Fibroblast of gingiva (primary cell): Measurements from ENCODE around the gene DDX3X.
"Not testable (repeated sequence)": the region's sequence is repeated elsewhere in the genome, so short reads cannot be mapped to it uniquely, and the experiment has no call there.

Source experiments
- DNase-seq: peaks from one replicate; pipeline ENCODE4 v3.0.0-alpha.2; 2011; ENCODE audit warnings: low read depth

The DDX3X gene

GRCh38 chrX:41373989-41374606, 40.1 kb downstream of the DDX3X start:
- DNase-seq, result no peak

GRCh38 chrX:41377624-41378023, 43.7 kb downstream of the DDX3X start:
- DNase-seq, result no peak

GRCh38 chrX:41381685-41382084, 47.7 kb downstream of the DDX3X start:
- peak; percentile 88 for DNase-seq

DNA sequence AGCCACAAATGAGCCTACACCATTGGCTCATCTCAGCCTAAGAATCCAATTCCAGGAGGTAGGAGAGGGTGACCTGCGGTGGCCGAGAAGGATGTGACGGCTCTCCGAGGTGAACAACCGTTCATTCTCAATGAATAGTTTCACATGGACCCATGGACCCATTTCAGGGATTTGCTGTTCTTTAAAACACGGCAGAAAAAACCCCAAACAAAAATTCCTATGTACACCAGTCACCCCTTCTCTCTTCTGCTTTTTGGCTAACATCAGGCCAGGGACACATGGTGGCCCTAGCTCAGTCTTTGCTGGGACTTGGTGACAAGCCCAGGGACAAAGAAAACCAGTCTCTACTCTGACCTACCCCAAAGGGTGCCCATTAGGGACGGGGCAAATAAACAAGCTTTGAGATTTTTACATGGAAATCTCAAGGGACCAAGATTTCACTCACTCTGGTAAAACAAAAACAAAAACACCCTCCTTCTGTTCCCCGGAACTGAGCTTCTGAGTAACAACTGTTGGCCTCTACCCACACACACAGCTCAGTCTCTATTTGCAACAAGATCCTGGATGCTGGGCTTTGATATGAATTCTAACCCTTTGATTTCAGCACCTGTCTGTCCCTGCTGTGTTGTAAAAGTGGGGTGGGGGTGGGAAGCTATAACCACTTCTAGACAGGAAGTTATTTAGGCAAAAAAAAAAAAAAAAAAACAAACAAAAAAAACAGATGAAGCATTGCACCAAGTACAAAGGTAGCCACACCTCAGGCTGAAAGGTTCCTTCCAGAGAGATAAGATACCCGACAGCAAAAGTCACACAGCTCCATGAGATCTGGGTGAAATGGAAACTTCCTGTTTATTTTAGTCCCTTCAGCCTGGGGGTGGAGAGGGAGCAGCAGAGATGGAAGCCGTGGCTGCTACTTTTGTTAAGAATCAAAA, 49.0 kb downstream of the DDX3X start:
- peak; percentile 70 for DNase-seq

- DNase-seq, result peak; percentile 81
Observed at GRCh38 chrX:41384051-41384705, 50.2 kb downstream of the DDX3X start.

GRCh38 chrX:41386222-41386990, 52.4 kb downstream of the DDX3X start:
- no peak for DNase-seq

GRCh38 chrX:41388543-41388942, 54.6 kb downstream of the DDX3X start:
- no peak for DNase-seq

DNA sequence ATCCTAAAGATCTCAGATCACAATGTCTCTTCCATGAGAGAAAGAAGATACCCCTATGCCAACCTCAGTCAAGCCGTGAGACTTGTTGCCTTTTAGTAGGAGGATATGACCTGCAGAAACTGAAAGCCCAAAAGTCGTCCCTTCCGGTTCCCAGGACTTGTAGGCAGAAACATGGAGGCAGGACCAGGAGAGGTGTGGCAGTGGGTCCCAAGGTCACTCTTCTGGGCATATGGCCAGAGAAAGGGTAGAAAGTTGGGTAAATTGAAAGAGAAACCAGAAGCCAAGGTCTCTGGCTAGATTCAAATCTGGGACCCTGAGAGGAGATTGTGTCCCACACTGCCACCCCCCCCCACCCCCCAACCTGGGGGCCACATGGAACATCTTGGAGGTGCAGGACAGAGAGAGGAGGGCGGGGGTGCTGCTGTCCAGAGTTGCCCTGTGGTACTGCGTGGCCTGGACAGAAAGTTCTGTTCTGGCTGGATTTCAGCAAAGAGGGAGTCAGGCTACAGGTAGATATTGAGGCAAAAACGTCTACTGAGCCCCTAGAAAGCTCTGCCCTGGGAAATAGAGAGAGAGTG, 55.4 kb downstream of the DDX3X start:
- DNase-seq, result no peak

- DNase-seq, result not testable (repeated sequence)
Observed at GRCh38 chrX:41390576-41390975, 56.6 kb downstream of the DDX3X start.

DNA sequence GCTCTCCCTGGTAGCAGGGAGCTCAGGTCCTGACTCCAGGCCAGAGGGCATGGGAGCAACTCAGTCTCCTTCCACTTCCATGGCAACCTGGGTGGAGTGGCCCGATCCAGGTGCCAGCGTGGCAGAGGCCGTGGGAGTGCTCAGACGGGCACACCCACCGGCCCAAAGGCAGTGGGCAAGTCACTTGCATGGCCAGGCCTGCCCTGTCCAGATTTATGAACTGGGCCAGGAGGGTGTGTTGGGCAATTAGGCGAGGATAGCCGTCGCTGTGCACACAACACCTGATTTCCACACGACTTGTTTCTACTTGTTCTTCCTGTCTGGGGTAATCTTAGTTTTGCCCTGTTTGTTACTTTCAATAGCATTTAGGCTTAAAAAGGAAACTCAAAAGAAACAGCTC, 57.6 kb downstream of the DDX3X start:
- no peak for DNase-seq

GRCh38 chrX:41394293-41394692, 60.3 kb downstream of the DDX3X start:
- no peak for DNase-seq

DNA sequence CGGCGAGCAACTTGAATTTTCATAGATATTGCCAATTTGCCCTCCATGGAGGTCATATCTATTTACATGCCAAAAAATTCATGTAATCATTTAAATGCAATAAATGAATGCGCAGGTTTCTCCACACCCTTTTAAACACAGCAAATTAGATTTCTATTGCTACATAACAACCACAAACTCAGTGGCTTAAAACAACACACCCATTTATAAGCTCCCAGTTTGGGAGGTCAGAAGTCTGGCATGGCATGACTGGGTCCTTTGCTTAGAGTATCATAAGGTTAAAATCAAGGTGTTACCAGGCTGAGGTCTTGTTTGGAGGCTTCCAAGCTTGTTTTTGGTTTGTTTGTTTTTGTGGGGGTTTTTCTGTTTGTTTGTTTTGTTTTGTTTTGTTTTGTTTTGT, 63.3 kb downstream of the DDX3X start:
- DNase-seq, result no peak

- DNase-seq, result no peak
Observed at GRCh38 chrX:41397768-41398167, 63.8 kb downstream of the DDX3X start.

DNA sequence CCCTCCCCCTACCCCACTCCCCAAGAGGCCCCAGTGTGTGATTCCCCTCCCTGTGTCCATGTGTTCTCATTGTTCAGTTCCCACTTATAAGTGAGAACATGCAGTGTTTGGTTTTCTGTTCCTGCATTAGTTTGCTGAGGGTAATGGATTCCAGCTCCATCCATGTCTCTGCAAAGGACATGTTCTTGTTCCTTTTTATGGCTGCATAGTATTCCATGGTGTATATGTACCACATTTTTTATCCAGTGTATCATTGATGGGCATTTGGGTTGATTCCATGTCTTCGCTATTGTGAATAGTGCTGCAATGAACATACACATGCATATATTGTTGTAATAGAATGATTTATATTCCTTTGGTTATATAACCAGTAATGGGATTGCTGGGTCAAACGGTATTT, 68.6 kb downstream of the DDX3X start:
- DNase-seq, result not testable (repeated sequence)

DNA sequence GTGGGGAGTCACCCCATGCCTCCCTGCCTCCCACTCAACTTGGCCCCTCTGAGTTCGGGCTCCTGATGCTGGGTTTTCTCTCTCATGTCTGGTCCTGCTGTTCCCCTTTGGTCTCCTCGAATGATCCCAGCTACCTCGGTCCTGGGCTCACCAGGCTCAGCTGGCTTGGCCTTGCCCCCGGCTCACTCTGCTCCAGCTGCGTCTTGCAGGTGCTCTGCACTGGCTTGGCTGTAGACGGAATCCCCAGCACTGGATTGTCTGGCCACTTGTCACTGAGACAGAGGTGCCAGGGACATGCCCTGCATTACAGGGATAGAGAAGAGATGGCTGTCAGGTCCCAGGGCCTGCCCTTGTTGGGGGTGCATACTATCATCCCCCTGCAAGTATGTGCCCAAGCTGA, 71.6 kb downstream of the DDX3X start:
- no peak for DNase-seq

GRCh38 chrX:41406201-41406600, 72.2 kb downstream of the DDX3X start:
- DNase-seq, result no peak

GRCh38 chrX:41407816-41408215, 73.9 kb downstream of the DDX3X start:
- DNase-seq, result no peak

DNA sequence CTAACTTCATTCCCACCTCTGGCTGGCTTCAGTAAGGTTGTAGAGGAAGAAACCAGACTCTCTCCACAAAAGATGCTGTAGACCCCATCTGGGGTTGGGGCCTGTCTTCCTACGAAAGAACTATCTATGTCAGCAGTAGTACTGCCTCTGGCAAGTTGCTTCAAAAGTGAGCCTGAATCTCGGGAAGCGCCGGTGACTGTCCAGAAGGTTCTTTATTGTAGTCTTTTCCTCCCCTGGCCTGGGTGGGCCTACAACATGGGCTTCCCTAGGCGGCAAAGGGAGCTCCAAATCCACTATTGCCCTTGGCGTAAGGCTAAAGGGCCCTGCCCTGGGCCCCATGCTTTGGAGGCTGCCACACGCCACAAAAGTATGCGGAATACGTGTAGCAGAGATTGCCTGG, 74.6 kb downstream of the DDX3X start:
- no peak for DNase-seq

GRCh38 chrX:41409006-41409405, 75.0 kb downstream of the DDX3X start:
- DNase-seq, result no peak

GRCh38 chrX:41411222-41411621, 77.3 kb downstream of the DDX3X start:
- DNase-seq, result not testable (repeated sequence)

DNA sequence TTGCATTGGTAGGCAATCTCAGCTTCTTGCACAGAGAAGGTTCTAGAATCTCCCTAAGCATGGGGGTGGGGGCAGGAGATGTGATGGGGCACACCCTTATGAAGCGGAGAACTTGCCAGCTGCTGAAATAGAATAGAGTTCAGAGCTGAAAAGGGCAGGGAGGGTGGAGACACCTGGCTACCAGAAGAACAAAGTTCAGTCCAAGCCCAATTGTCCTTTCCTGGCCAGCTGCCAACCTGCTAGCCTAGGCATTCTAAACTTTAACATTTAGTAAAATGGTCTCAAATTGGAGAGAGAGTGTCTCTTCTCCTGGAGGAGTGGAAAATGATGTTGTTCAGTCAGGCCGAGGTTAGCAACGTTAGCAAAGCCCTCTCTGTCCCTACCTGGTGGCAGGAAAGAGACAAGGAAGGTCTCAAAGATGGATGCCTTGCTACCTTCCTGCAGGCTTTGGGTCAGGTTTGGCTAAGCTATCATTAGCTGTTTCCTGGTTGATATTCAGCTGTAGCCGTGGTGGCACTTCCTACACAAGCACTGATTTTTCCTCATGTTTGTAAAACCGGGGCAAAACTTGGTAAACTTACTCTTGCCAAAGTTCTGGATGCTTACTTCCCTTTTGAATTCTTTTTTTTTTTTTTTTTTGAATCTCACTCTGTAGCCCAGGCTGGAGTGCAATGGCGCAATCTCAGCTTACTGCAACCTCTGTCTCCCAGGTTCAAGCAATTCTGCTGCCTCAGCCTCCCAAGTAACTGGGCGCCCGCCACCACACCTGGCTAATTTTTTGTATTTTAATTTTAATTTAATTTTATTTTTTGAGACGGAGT, 78.5 kb downstream of the DDX3X start:
- DNase-seq, result no peak
